Heart right ventricle (tissue), 16 donors: ENCODE results near the gene CARM1. TPM values are rescaled to one million over a fixed set of nuclear protein-coding genes. Genes with fewer than 3 reads are reported as not detected.

Experiments used
- ATAC-seq, 8 donors: fragments of 200-7000 bp; cut with Tn5 transposase; one replicate each; pipeline ENCODE4 v1.9.1; 2020; ENCODE audit warnings: mild to moderate bottlenecking in 8 of 8, moderate library complexity in 8 of 8, moderate number of reproducible peaks in 1 of 8
- DNase-seq, 2 donors: peaks; one replicate each; pipeline ENCODE4 v3.0.0-alpha.2; 2020
- H3K27ac ChIP-seq, 10 donors: fragments of 200-600 bp; sonication (generic) in 2 of 10; one replicate each; pipeline versions ENCODE4 v1.5.0 to v1.8.0; 2020 to 2022; ENCODE audit warnings: mild to moderate bottlenecking in 3 of 10
- H3K27me3 ChIP-seq, 7 donors: fragments of 200-600 bp; one replicate each; pipeline ENCODE4 v1.8.0; 2021 to 2022; ENCODE audit warnings: mild to moderate bottlenecking in 2 of 7
- H3K36me3 ChIP-seq, 9 donors: fragments of 200-600 bp; sonication (generic) in 1 of 9; one replicate each; pipeline versions ENCODE4 v1.5.0 to v1.8.0; 2020 to 2022; ENCODE audit warnings: mild to moderate bottlenecking in 2 of 9
- H3K4me1 ChIP-seq, 9 donors: fragments of 200-600 bp; sonication (generic) in 1 of 9; one replicate each; pipeline versions ENCODE4 v1.5.0 to v1.8.0; 2020 to 2022; ENCODE audit warnings: mild to moderate bottlenecking in 4 of 9
- H3K4me3 ChIP-seq, 10 donors: fragments of 200-600 bp; sonication (generic) in 2 of 10; one replicate each; pipeline versions ENCODE4 v1.5.0 to v1.8.0; 2020 to 2022; ENCODE audit warnings: mild to moderate bottlenecking in 7 of 10, moderate library complexity in 2 of 10
- H3K9me3 ChIP-seq, 11 donors: fragments of 200-600 bp in 10 of 11; sonication (generic) in 2 of 11; one replicate each; pipeline versions ENCODE4 v1.5.0 to v1.8.0; 2013 to 2022; ENCODE audit warnings: mild to moderate bottlenecking in 2 of 11, control low read depth in 1 of 11, moderate library complexity in 1 of 11
- CTCF ChIP-seq, 9 donors: fragments of 200-600 bp; sonication (generic) in 2 of 9; IDR thresholded peaks; one replicate each; pipeline versions ENCODE4 v1.5.0 to v1.8.0; 2021 to 2022; ENCODE audit warnings: antibody characterized with exemption in 9 of 9, mild to moderate bottlenecking in 5 of 9, moderate library complexity in 1 of 9
- WGBS, 2 donors: extraction: QIAGEN DNeasy Blood & Tissue Kit; methylation state at CpG; one replicate each; pipeline ENCODE4 v1.1.7; 2013; ENCODE audit warnings: inconsistent platforms in 1 of 2; 5-methylcytosine and 5-hydroxymethylcytosine counted together
- intact Hi-C, 10 donors: fragments of 100-400 bp; cut with DNase I; formaldehyde crosslinking; loops; one replicate each; pipeline versions ENCODE4 v1.11.1 to v1.14.2; 2022
- polyA plus RNA-seq, 2 donors: library from polyadenylated mRNA; stranded (reverse); fragments of 200-250 nt; gene quantifications; one replicate each; pipeline ENCODE4 v1.2.3, GENCODE V29; 2013
- total RNA-seq, 10 donors: library from RNA; stranded (reverse); fragmentation: NEBNext Ultra II Directional in 3 of 10; extraction: Animal tissue kit (Norgen Biotek cat#: 25700) in 3 of 10; gene quantifications; one replicate each; pipeline versions ENCODE4 v1.2.1 to v1.2.4, GENCODE V29; 2021 to 2023
- donor health status: Arrhythmogenic right ventricular cardiomyopathy.
- donor health status: ischemic (EF 13 %, LVEDD 7.1; RV severe dilation, severe dysfunction).
- donor health status: healthy with polysubstance abuse.
- donor health status: DM: no; HTN: yes; CAD: no.
- donor health status: DM: no; HTN: no; CAD: no.
- donor health status: ischemic (EF 25% LVEDD 6.9; RV normal size, moderate dysfunction).
- donor health status: ischemic (EF 25% LVEDD 5.7; RV mildly dilated, moderate dysfunction).
- donor health status: healthy.
- donor health status: DM: yes; HTN: yes; CAD: no.
- donor health status: Ischemic cardiomyopathy.
- donor health status: ischemic (EF 35%, LVEDD 5.7; RV mildly dilated, moderate dysfunction).
- donor health status: nonischemic (EF 11% LVEDD 7.7; RV severe dilation, severe dysfunction).
- donor health status: DM: yes; HTN: yes; CAD: no.
- donor health status: PGD.
- donor health status: ischemic (EF 29% LVEDD 5.4; RV normal size, mild dysfunction).
- donor health status: nonischemic (EF 23%, LVEDD 6.1; RV moderate dilation, normal function).

Gene CARM1
- total and polyA plus RNA-seq, 12 donors = 25.8 to 45.4 (median 27.9) TPM

GRCh38 chr19:10912619-10913018 lies 41.3 kb downstream of the CARM1 start:
- 96% methylated on average over 18 of the region's 18 CpGs for WGBS, 2 donors
- Histone ChIP-seq H3K4me3 (no peak overlapping the region), H3K9me3 (no peaks in the 10 kb centered on the region), H3K36me3 (peaks cover 0 to 99% (median 49%) of the 10 kb centered on the region in 9 donors), H3K27ac (no peak overlapping the region), H3K4me1 (no peaks in the 10 kb centered on the region), H3K27me3 (no peaks in the 10 kb centered on the region)
- ATAC-seq (no peak), DNase-seq (no peak)
- intact Hi-C loops = no loop called here
- no peak for TF ChIP-seq CTCF (IDR thresholded peaks at IDR 0.05)

- ATAC-seq (peak in 2 of 8 donors; percentile 9 to 10), DNase-seq (no peak)
- 94 to 97% methylated on average over 24 of the region's 24 CpGs for WGBS, 2 donors
- Histone ChIP-seq H3K36me3 (peaks cover 0 to 99% (median 40%) of the 10 kb centered on the region in 9 donors), H3K27me3 (no peaks in the 10 kb centered on the region), H3K9me3 (no peaks in the 10 kb centered on the region), H3K4me3 (no peak overlapping the region), H3K4me1 (no peaks in the 10 kb centered on the region), H3K27ac (no peak overlapping the region)
- no peak for TF ChIP-seq CTCF (IDR thresholded peaks at IDR 0.05)
- intact Hi-C loops = no loop called here
These were observed 42.5 kb downstream of the CARM1 start for GRCh38 chr19:10913716-10914340.

GRCh38 chr19:10915130-10916091 lies 44.1 kb downstream of the CARM1 start:
- H3K27ac ChIP-seq = no peak overlapping the region
- no peaks in the 10 kb centered on the region for H3K27me3 ChIP-seq
- H3K4me3 ChIP-seq = no peak overlapping the region
- no peaks in the 10 kb centered on the region for H3K9me3 ChIP-seq
- no peak for DNase-seq
- WGBS, 2 donors = 86 to 88% methylated on average over 19 of the region's 19 CpGs
- H3K4me1 ChIP-seq = no peaks in the 10 kb centered on the region
- peak in 2 of 8 donors; percentile 20 for ATAC-seq
- peaks cover 0 to 99% (median 37%) of the 10 kb centered on the region in 9 donors for H3K36me3 ChIP-seq
- TF ChIP-seq CTCF (IDR thresholded peaks at IDR 0.05) = no peak
- intact Hi-C loops = no loop called here

GRCh38 chr19:10916602-10917001 lies 45.2 kb downstream of the CARM1 start:
- intact Hi-C loops = no loop called here
- Histone ChIP-seq H3K36me3 (peaks cover 0 to 99% (median 28%) of the 10 kb centered on the region in 9 donors), H3K4me1 (no peaks in the 10 kb centered on the region), H3K27ac (no peak overlapping the region), H3K9me3 (no peaks in the 10 kb centered on the region), H3K27me3 (no peaks in the 10 kb centered on the region), H3K4me3 (no peak overlapping the region)
- TF ChIP-seq CTCF (IDR thresholded peaks at IDR 0.05) = no peak
- no peak for DNase-seq
- ATAC-seq = no peak
- WGBS, 2 donors = 99% methylated on average over 6 of the region's 6 CpGs
